ENCODE measurements around the gene LRTM1. TPM values are rescaled to one million over a fixed set of nuclear protein-coding genes. Genes with fewer than 3 reads are reported as not detected.

Gene LRTM1
- total and polyA plus RNA-seq, 2 donors (not counting 3 experiments of a cell fraction or from before 2014, with no cell fraction given) = not detected

GRCh38 chr3:54955496-54955895 lies 27.6 kb upstream of the LRTM1 start:
- intact Hi-C loops (cut with micrococcal nuclease) = no loop called here
- dilution Hi-C loops (cut with MboI; ENCODE audit: extremely low pct_ligation_motif_present, low sequenced_read_pairs) = no loop called here

GRCh38 chr3:54954521-54954920 lies 26.7 kb upstream of the LRTM1 start:
- Histone ChIP-seq H3K9me3 (replicated peaks; ENCODE audit: control insufficient read depth, insufficient read depth, low read length) (peaks cover 2% of the 10 kb centered on the region), H3K27ac (ENCODE audit: insufficient read depth, low read depth, low read length) (no peak overlapping the region), H3K9ac (replicated peaks; ENCODE audit: extremely low read depth, insufficient read depth, low read length) (no peak overlapping the region), H3K4me2 (ENCODE audit: insufficient read depth, low read length) (no peak overlapping the region), H3K4me3 (replicated peaks in 1 of 3; ENCODE audit: insufficient read depth in 1 of 3, low read depth in 1 of 3, low read length in 3 of 3) (no peak overlapping the region), H4K20me1 (replicated peaks; ENCODE audit: control insufficient read depth, extremely low read depth, insufficient read depth, low read length) (no peaks in the 10 kb centered on the region), H3K4me1 (ENCODE audit: control insufficient read depth, extremely low read depth, insufficient read depth, low read length) (no peaks in the 10 kb centered on the region), H3K27me3 (ENCODE audit: control insufficient read depth in 2 of 2, insufficient read depth in 2 of 2, low read length in 2 of 2) (no peaks in the 10 kb centered on the region), H2AFZ (ENCODE audit: low read depth, low read length) (no peak overlapping the region), H3K9me1 (replicated peaks; ENCODE audit: control insufficient read depth, extremely low read depth, insufficient read depth, low read length) (no peaks in the 10 kb centered on the region), H3K36me3 (ENCODE audit: control insufficient read depth in 2 of 2, extremely low read depth in 1 of 2, insufficient read depth in 2 of 2, low read length in 2 of 2) (no peaks in the 10 kb centered on the region), H3K79me2 (ENCODE audit: control insufficient read depth, insufficient read depth, low read length) (no peaks in the 10 kb centered on the region)
- dilution Hi-C loops (cut with MboI; ENCODE audit: extremely low pct_ligation_motif_present, low sequenced_read_pairs) = no loop called here
- POLR2A ChIA-PET = no interaction called here
- intact Hi-C loops (cut with micrococcal nuclease) = no loop called here
- CTCF ChIA-PET = no interaction called here
- FAIRE-seq (no peak), DNase-seq (ENCODE audit: low read depth, low spot score) (no peak)
- no TSS peak for BruUV-seq (replicated peaks)
- no peak for TF ChIP-seq GATA2 (IDR thresholded peaks at IDR 0.05; ENCODE audit: insufficient read depth, insufficient read length, low read depth, low read length)
- no peak for TF ChIP-seq POLR2A (IDR thresholded peaks at IDR 0.05; ENCODE audit: low read depth, low read length)

More at GRCh38 chr3:54955496-54955895, 27.6 kb upstream of the LRTM1 start:
- Histone ChIP-seq H3K9me3 (replicated peaks; ENCODE audit: control insufficient read depth, insufficient read depth, low read length) (peaks cover 2% of the 10 kb centered on the region), H3K9me1 (replicated peaks; ENCODE audit: control insufficient read depth, extremely low read depth, insufficient read depth, low read length) (no peaks in the 10 kb centered on the region), H3K27ac (ENCODE audit: insufficient read depth, low read depth, low read length) (no peak overlapping the region), H3K79me2 (ENCODE audit: control insufficient read depth, insufficient read depth, low read length) (no peaks in the 10 kb centered on the region), H3K4me2 (ENCODE audit: insufficient read depth, low read length) (no peak overlapping the region), H4K20me1 (replicated peaks; ENCODE audit: control insufficient read depth, extremely low read depth, insufficient read depth, low read length) (no peaks in the 10 kb centered on the region), H3K27me3 (ENCODE audit: control insufficient read depth in 2 of 2, insufficient read depth in 2 of 2, low read length in 2 of 2) (no peaks in the 10 kb centered on the region), H3K4me1 (ENCODE audit: control insufficient read depth, extremely low read depth, insufficient read depth, low read length) (no peaks in the 10 kb centered on the region), H2AFZ (ENCODE audit: low read depth, low read length) (no peak overlapping the region), H3K36me3 (ENCODE audit: control insufficient read depth in 2 of 2, extremely low read depth in 1 of 2, insufficient read depth in 2 of 2, low read length in 2 of 2) (no peaks in the 10 kb centered on the region), H3K4me3 (replicated peaks in 1 of 3; ENCODE audit: insufficient read depth in 1 of 3, low read depth in 1 of 3, low read length in 3 of 3) (no peak overlapping the region), H3K9ac (replicated peaks; ENCODE audit: extremely low read depth, insufficient read depth, low read length) (no peak overlapping the region)
- POLR2A ChIA-PET = no interaction called here
- CTCF ChIA-PET = no interaction called here
- no peak for TF ChIP-seq POLR2AphosphoS5 (IDR thresholded peaks at IDR 0.05; ENCODE audit: insufficient read depth, low read depth, low read length)
- TF ChIP-seq MYC (IDR thresholded peaks at IDR 0.05; ENCODE audit: low read depth, low read length) = no peak
- TF ChIP-seq EZH2 (IDR thresholded peaks at IDR 0.05; ENCODE audit: borderline replicate concordance, low read depth, low read length, severe bottlenecking) = no peak
- BruUV-seq (replicated peaks) = no TSS peak
- FAIRE-seq = no peak
- no peak for DNase-seq (ENCODE audit: low read depth, low spot score)
